ENCODE results near the gene DOK5. TPM values are rescaled to one million over a fixed set of nuclear protein-coding genes. Genes with fewer than 3 reads are reported as not detected.

Gene DOK5
- total and polyA plus RNA-seq, 9 of the 15 experiments (the other 6 are each of a cell fraction or from before 2014, with no cell fraction given): not detected

DNA sequence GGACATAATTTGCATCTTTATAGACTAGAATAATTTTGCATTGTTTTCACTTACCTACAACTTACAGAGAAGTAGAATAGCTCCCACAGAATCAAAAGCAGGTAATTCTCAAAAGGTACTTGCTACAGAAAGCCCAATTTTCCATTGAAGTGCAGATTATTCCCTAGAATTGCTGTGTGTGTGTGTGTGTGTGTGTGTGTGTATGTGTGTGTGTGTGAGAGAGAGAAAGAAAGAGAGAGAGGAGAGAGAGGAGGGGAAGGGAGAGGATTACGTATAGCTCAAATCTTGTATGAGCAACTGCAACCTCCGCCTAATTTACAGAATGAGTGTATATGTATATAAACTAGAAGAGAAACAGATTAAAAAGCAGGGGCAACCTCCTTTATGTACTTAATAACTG lies 68.0 kb downstream of the DOK5 start:
- Histone ChIP-seq H3K27me3 (ENCODE audit: control insufficient read depth in 2 of 2, insufficient read depth in 2 of 2, low read length in 2 of 2) (no peaks in the 10 kb centered on the region), H3K9ac (ENCODE audit: insufficient read depth in 1 of 2, low read depth in 2 of 2, low read length in 2 of 2) (no peak overlapping the region), H3K36me3 (ENCODE audit: control insufficient read depth, insufficient read depth, low read length) (no peaks in the 10 kb centered on the region), H3K79me2 (ENCODE audit: control insufficient read depth, insufficient read depth, low read length) (no peaks in the 10 kb centered on the region), H3K4me2 (ENCODE audit: insufficient read depth, low read length) (no peak overlapping the region), H3K27ac (ENCODE audit: extremely low read depth, low read depth, low read length) (no peak overlapping the region), H3K4me1 (replicated peaks in 1 of 2; ENCODE audit: control insufficient read depth in 2 of 2, insufficient read depth in 2 of 2, low read length in 2 of 2) (no peaks in the 10 kb centered on the region), H3K4me3 (no peak overlapping the region), H4K20me1 (replicated peaks; ENCODE audit: control insufficient read depth, insufficient read depth, low read length) (no peaks in the 10 kb centered on the region), H2AFZ (ENCODE audit: low read depth, low read length) (no peak overlapping the region), H3K9me1 (ENCODE audit: control insufficient read depth, insufficient read depth, low read length) (no peaks in the 10 kb centered on the region), H3K9me3 (replicated peaks; ENCODE audit: control insufficient read depth, insufficient read depth, low read depth, low read length) (no peaks in the 10 kb centered on the region)
- intact Hi-C loops (cut with micrococcal nuclease): no loop called here
- POLR2A ChIA-PET: interaction anchor here (0.6 kb wide), 1 partner anchor 186 kb away, joined by 3 read pairs; no protein-coding TSS in a partner anchor
- WGBS (ENCODE audit: insufficient coverage, low coverage, missing lambda C conversion rate): 6% methylated on average over 2 of the region's 2 CpGs
- in situ Hi-C loops (cut with MboI): no loop called here
- ATAC-seq (no peak), FAIRE-seq (no peak), DNase-seq (ENCODE audit: extremely low read depth in 1 of 4, low spot score in 3 of 4) (no peak)
- no TSS peak for BruUV-seq (replicated peaks)
- CTCF ChIA-PET (ENCODE audit: low intra/inter-chr PET ratio): no interaction called here
- no peak for TF ChIP-seq E2F8 (IDR thresholded peaks at IDR 0.05; ENCODE audit: low read depth, partially characterized antibody)
- no peak for TF ChIP-seq ZNF12 (CRISPR knock-in tag; IDR thresholded peaks at IDR 0.05)
- TF ChIP-seq, protein P1, sequence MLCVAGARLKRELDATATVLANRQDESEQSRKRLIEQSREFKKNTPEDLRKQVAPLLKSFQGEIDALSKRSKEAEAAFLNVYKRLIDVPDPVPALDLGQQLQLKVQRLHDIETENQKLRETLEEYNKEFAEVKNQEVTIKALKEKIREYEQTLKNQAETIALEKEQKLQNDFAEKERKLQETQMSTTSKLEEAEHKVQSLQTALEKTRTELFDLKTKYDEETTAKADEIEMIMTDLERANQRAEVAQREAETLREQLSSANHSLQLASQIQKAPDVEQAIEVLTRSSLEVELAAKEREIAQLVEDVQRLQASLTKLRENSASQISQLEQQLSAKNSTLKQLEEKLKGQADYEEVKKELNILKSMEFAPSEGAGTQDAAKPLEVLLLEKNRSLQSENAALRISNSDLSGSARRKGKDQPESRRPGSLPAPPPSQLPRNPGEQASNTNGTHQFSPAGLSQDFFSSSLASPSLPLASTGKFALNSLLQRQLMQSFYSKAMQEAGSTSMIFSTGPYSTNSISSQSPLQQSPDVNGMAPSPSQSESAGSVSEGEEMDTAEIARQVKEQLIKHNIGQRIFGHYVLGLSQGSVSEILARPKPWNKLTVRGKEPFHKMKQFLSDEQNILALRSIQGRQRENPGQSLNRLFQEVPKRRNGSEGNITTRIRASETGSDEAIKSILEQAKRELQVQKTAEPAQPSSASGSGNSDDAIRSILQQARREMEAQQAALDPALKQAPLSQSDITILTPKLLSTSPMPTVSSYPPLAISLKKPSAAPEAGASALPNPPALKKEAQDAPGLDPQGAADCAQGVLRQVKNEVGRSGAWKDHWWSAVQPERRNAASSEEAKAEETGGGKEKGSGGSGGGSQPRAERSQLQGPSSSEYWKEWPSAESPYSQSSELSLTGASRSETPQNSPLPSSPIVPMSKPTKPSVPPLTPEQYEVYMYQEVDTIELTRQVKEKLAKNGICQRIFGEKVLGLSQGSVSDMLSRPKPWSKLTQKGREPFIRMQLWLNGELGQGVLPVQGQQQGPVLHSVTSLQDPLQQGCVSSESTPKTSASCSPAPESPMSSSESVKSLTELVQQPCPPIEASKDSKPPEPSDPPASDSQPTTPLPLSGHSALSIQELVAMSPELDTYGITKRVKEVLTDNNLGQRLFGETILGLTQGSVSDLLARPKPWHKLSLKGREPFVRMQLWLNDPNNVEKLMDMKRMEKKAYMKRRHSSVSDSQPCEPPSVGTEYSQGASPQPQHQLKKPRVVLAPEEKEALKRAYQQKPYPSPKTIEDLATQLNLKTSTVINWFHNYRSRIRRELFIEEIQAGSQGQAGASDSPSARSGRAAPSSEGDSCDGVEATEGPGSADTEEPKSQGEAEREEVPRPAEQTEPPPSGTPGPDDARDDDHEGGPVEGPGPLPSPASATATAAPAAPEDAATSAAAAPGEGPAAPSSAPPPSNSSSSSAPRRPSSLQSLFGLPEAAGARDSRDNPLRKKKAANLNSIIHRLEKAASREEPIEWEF (CRISPR knock-in tag; IDR thresholded peaks at IDR 0.05): no peak
- no peak for TF ChIP-seq RHOXF2B (CRISPR knock-in tag; conservative IDR thresholded peaks at IDR 0.05)
- TF ChIP-seq, protein P2, sequence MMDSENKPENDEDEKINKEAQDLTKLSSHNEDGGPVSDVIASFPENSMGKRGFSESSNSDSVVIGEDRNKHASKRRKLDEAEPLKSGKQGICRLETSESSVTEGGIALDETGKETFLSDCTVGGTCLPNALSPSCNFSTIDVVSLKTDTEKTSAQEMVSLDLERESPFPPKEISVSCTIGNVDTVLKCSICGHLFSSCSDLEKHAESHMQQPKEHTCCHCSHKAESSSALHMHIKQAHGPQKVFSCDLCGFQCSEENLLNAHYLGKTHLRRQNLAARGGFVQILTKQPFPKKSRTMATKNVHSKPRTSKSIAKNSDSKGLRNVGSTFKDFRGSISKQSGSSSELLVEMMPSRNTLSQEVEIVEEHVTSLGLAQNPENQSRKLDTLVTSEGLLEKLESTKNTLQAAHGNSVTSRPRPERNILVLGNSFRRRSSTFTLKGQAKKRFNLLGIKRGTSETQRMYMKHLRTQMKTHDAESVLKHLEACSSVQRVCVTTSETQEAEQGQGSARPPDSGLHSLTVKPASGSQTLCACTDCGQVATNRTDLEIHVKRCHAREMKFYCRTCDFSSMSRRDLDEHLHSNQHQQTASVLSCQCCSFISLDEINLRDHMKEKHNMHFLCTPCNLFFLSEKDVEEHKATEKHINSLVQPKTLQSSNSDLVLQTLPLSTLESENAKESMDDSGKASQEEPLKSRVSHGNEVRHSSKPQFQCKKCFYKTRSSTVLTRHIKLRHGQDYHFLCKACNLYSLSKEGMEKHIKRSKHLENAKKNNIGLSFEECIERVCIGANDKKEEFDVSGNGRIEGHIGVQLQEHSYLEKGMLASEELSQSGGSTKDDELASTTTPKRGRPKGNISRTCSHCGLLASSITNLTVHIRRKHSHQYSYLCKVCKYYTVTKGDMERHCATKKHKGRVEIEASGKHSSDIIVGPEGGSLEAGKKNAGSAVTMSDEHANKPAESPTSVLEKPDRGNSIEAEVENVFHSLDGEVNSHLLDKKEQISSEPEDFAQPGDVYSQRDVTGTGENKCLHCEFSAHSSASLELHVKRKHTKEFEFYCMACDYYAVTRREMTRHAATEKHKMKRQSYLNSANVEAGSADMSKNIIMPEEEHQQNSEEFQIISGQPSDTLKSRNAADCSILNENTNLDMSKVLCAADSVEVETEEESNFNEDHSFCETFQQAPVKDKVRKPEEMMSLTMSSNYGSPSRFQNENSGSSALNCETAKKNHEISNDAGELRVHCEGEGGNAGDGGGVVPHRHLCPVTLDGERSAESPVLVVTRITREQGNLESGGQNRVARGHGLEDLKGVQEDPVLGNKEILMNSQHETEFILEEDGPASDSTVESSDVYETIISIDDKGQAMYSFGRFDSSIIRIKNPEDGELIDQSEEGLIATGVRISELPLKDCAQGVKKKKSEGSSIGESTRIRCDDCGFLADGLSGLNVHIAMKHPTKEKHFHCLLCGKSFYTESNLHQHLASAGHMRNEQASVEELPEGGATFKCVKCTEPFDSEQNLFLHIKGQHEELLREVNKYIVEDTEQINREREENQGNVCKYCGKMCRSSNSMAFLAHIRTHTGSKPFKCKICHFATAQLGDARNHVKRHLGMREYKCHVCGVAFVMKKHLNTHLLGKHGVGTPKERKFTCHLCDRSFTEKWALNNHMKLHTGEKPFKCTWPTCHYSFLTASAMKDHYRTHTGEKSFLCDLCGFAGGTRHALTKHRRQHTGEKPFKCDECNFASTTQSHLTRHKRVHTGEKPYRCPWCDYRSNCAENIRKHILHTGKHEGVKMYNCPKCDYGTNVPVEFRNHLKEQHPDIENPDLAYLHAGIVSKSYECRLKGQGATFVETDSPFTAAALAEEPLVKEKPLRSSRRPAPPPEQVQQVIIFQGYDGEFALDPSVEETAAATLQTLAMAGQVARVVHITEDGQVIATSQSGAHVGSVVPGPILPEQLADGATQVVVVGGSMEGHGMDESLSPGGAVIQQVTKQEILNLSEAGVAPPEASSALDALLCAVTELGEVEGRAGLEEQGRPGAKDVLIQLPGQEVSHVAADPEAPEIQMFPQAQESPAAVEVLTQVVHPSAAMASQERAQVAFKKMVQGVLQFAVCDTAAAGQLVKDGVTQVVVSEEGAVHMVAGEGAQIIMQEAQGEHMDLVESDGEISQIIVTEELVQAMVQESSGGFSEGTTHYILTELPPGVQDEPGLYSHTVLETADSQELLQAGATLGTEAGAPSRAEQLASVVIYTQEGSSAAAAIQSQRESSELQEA (IDR thresholded peaks at IDR 0.05; ENCODE audit: low read depth): no peak
- no peak for TF ChIP-seq NFIX (CRISPR knock-in tag; IDR thresholded peaks at IDR 0.05; ENCODE audit: low read depth)

Data from K562 (cell line).